ENCODE data around the gene HOXA7. TPM values are rescaled to one million over a fixed set of nuclear protein-coding genes. Genes with fewer than 3 reads are reported as not detected.
A peak's percentile ranks its signal among the peaks of the same experiment; 100 is the strongest.

The HOXA7 gene
- total RNA-seq, 4 donors from 2014 or later, result 3.3 to 11.8 (median 5.7) TPM

- H3K9me3 ChIP-seq, result no peaks in the 10 kb centered on the region
- no peak overlapping the region for H3K27ac ChIP-seq
- H3K4me3 ChIP-seq, result no peak overlapping the region
- H3K36me3 ChIP-seq, result no peaks in the 10 kb centered on the region
- H3K4me1 ChIP-seq, result peaks cover 0 to 75% (median 6%) of the 10 kb centered on the region in 4 donors
- TF ChIP-seq POLR2A (IDR thresholded peaks at IDR 0.05), result no peak
- TF ChIP-seq, protein P1, sequence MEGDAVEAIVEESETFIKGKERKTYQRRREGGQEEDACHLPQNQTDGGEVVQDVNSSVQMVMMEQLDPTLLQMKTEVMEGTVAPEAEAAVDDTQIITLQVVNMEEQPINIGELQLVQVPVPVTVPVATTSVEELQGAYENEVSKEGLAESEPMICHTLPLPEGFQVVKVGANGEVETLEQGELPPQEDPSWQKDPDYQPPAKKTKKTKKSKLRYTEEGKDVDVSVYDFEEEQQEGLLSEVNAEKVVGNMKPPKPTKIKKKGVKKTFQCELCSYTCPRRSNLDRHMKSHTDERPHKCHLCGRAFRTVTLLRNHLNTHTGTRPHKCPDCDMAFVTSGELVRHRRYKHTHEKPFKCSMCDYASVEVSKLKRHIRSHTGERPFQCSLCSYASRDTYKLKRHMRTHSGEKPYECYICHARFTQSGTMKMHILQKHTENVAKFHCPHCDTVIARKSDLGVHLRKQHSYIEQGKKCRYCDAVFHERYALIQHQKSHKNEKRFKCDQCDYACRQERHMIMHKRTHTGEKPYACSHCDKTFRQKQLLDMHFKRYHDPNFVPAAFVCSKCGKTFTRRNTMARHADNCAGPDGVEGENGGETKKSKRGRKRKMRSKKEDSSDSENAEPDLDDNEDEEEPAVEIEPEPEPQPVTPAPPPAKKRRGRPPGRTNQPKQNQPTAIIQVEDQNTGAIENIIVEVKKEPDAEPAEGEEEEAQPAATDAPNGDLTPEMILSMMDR (IDR thresholded peaks at IDR 0.05), result no peak
- no peaks in the 10 kb centered on the region for H3K27me3 ChIP-seq
- no peak for DNase-seq
Observed at GRCh38 chr7:27125986-27126394, 30.5 kb downstream of the HOXA7 start.

- peak overlapping the region in 3 of 4 donors; percentile 61 to 85 (median 74) for H3K27ac ChIP-seq
- peak overlapping the region in 1 of 4 donors; percentile 30 for H3K4me3 ChIP-seq
- peaks cover 0 to 84% (median 6%) of the 10 kb centered on the region in 4 donors for H3K4me1 ChIP-seq
Observed at GRCh38 chr7:27124902-27125689, 31.4 kb downstream of the HOXA7 start.

GRCh38 chr7:27124096-27124901, 32.2 kb downstream of the HOXA7 start:
- peaks cover 0 to 89% (median 5%) of the 10 kb centered on the region in 4 donors for H3K4me1 ChIP-seq
- no peaks in the 10 kb centered on the region for H3K27me3 ChIP-seq
- H3K36me3 ChIP-seq, result no peaks in the 10 kb centered on the region
- DNase-seq, result peak in 2 of 3 donors; percentile 8 to 58
- peak overlapping the region in 3 of 4 donors; percentile 61 to 85 (median 74) for H3K27ac ChIP-seq
- H3K4me3 ChIP-seq, result peak overlapping the region in 2 of 4 donors; percentile 30 to 35
- TF ChIP-seq POLR2A (IDR thresholded peaks at IDR 0.05), result no peak
- no peaks in the 10 kb centered on the region for H3K9me3 ChIP-seq

More at GRCh38 chr7:27124902-27125689, 31.4 kb downstream of the HOXA7 start:
- Histone ChIP-seq H3K36me3 (no peaks in the 10 kb centered on the region), H3K27me3 (no peaks in the 10 kb centered on the region), H3K9me3 (no peaks in the 10 kb centered on the region)
- DNase-seq, result peak in 2 of 3 donors; percentile 5 to 63
- TF ChIP-seq, protein P1 (IDR thresholded peaks at IDR 0.05), result no peak
- no peak for TF ChIP-seq POLR2A (IDR thresholded peaks at IDR 0.05)

- TF ChIP-seq POLR2A (IDR thresholded peaks at IDR 0.05), result no peak
- TF ChIP-seq, protein P1 (IDR thresholded peaks at IDR 0.05), result no peak
- Histone ChIP-seq H3K9me3 (no peaks in the 10 kb centered on the region), H3K4me3 (peak overlapping the region in 2 of 4 donors; percentile 35 to 50), H3K4me1 (peaks cover 0 to 89% (median 4%) of the 10 kb centered on the region in 4 donors), H3K27ac (peak overlapping the region; percentile 10 to 85 (median 68)), H3K27me3 (no peaks in the 10 kb centered on the region), H3K36me3 (no peaks in the 10 kb centered on the region)
- peak in 1 of 3 donors; percentile 55 for DNase-seq
Observed at GRCh38 chr7:27123477-27124053, 32.9 kb downstream of the HOXA7 start.

DNA sequence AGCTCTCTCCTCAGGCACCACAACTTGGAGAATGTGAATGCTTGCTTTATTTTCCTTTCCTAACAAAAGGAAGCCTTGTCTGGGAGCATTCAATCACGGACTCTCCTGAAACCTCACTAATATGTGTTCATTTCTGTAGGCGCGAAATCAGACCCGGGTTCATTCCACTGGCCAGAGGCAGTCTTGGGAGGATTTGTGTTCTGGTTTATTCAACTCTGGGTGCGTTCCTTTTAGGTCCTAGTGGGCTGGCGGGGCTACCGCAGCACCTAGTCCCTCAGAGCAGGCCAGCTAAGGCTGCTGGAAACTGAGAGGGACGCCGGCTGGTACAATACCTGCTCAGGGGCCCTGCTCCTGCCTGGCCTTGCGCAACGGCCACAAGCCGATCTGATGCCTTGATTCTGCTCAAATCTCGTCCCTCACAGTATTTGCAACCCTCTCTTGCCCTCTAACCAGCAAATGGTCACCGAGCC, 33.4 kb downstream of the HOXA7 start:
- no peaks in the 10 kb centered on the region for H3K27me3 ChIP-seq
- peak in 1 of 3 donors; percentile 59 for DNase-seq
- TF ChIP-seq, protein P1 (IDR thresholded peaks at IDR 0.05), result no peak
- no peak for TF ChIP-seq POLR2A (IDR thresholded peaks at IDR 0.05)
- no peaks in the 10 kb centered on the region for H3K36me3 ChIP-seq
- peak overlapping the region in 3 of 4 donors; percentile 19 to 50 (median 35) for H3K4me3 ChIP-seq
- peaks cover 0 to 89% (median 4%) of the 10 kb centered on the region in 4 donors for H3K4me1 ChIP-seq
- H3K9me3 ChIP-seq, result no peaks in the 10 kb centered on the region
- H3K27ac ChIP-seq, result peak overlapping the region; percentile 10 to 85 (median 68)

Data from Peyer's patch (tissue), 4 donors.